H1 (cell line): ENCODE results near the gene OLIG2. TPM values are rescaled to one million over a fixed set of nuclear protein-coding genes. Genes with fewer than 3 reads are reported as not detected.

Source experiments
- CTCF ChIA-PET: fragments of 300-600 bp; sonication (Branson Sonifier 250); formaldehyde crosslinking; loops from one replicate; lab custom pipeline; 2021; ENCODE audit not compliant: partially characterized antibody; lab: Charles Lee
- POLR2A ChIA-PET: fragments of 300-600 bp; sonication (Branson Sonifier 250); formaldehyde crosslinking; loops from one replicate; lab custom pipeline; 2021; ENCODE audit warnings: inconsistent platforms; ENCODE audit not compliant: partially characterized antibody; lab: Charles Lee
- DNase-seq, 2 experiments: peaks; one replicate each; pipeline versions ENCODE4 v3.0.0 to v3.0.0-alpha.2; 2010 to 2022; ENCODE audit warnings: low spot score in 2 of 2, low read depth in 1 of 2, mixed read lengths in 1 of 2
- FAIRE-seq: peaks from 2 replicates; lab custom pipeline; 2011; peaks lifted over from hg19 to GRCh38; lab: Jason Lieb, UNC
- H2AFZ ChIP-seq: 2 replicates; pipeline ENCODE4 v1.8.1; 2012; ENCODE audit warnings: low read length, inconsistent platforms
- H2AK5ac ChIP-seq: 2 replicates; pipeline ENCODE4 v1.6.1; 2013; ENCODE audit warnings: low read depth, low read length
- H2BK120ac ChIP-seq: replicated peaks from 2 replicates; pipeline ENCODE3; 2013; ENCODE audit warnings: low read depth, low read length, inconsistent platforms
- H2BK12ac ChIP-seq: 2 replicates; pipeline ENCODE4 v1.6.1; 2013; ENCODE audit warnings: low read depth, low read length
- H2BK15ac ChIP-seq: 2 replicates; pipeline ENCODE4 v1.6.1; 2013; ENCODE audit warnings: low read length
- H2BK20ac ChIP-seq: 2 replicates; pipeline ENCODE4 v1.6.1; 2013; ENCODE audit warnings: low read length
- H2BK5ac ChIP-seq: 2 replicates; pipeline ENCODE4 v1.6.1; 2013; ENCODE audit warnings: low read depth, low read length
- H3K14ac ChIP-seq: 2 replicates; pipeline ENCODE4 v1.6.1; 2013; ENCODE audit warnings: inconsistent platforms; ENCODE audit not compliant: insufficient read length
- H3K18ac ChIP-seq: 2 replicates; pipeline ENCODE4 v1.6.1; 2013; ENCODE audit warnings: low read length; ENCODE audit errors: extremely low read depth
- H3K23ac ChIP-seq: 2 replicates; pipeline ENCODE4 v1.6.1; 2013; ENCODE audit warnings: inconsistent platforms; ENCODE audit not compliant: insufficient read length
- H3K23me2 ChIP-seq: 2 replicates; pipeline ENCODE4 v1.6.1; 2013; ENCODE audit warnings: low read depth, low read length
- H3K27ac ChIP-seq: 2 replicates; pipeline ENCODE4 v1.6.1; 2011; ENCODE audit warnings: low read depth, low read length, inconsistent platforms
- H3K27me3 ChIP-seq, 4 experiments: replicated peaks in 1 of 4; 1 replicate in 1 of 4; 2 replicates in 3 of 4; pipeline versions ENCODE4 v1.6.1 to v1.8.1; 2011 to 2013; ENCODE audit warnings: low read length in 3 of 4, mild to moderate bottlenecking in 3 of 4, inconsistent platforms in 2 of 4, mixed read lengths in 2 of 4, moderate library complexity in 1 of 4; ENCODE audit not compliant: control insufficient read depth in 3 of 4, insufficient read depth in 3 of 4; ENCODE audit errors: extremely low read depth in 1 of 4
- H3K36me3 ChIP-seq, 4 experiments: 2 replicates each; pipeline versions ENCODE4 v1.6.1 to v1.8.1; 2011 to 2013; ENCODE audit warnings: mild to moderate bottlenecking in 4 of 4, low read length in 3 of 4, moderate library complexity in 2 of 4, control low read depth in 1 of 4, inconsistent platforms in 1 of 4; ENCODE audit not compliant: insufficient read depth in 4 of 4, control insufficient read depth in 2 of 4
- H3K4ac ChIP-seq: replicated peaks from 2 replicates; pipeline ENCODE3; 2013; ENCODE audit warnings: low read length, low read depth, mixed read lengths, inconsistent platforms; ENCODE audit not compliant: insufficient read length
- H3K4me1 ChIP-seq, 4 experiments: replicated peaks in 1 of 4; 1 replicate in 1 of 4; 2 replicates in 3 of 4; pipeline versions ENCODE4 v1.6.1 to v1.8.1; 2011 to 2013; ENCODE audit warnings: low read length in 3 of 4, inconsistent platforms in 2 of 4, mixed read lengths in 1 of 4; ENCODE audit not compliant: insufficient read depth in 4 of 4, control insufficient read depth in 3 of 4
- H3K4me2 ChIP-seq, 2 experiments: 2 replicates each; pipeline versions ENCODE4 v1.6.1 to v1.8.1; 2011 to 2013; ENCODE audit warnings: low read depth in 2 of 2, low read length in 2 of 2, control low read depth in 1 of 2, inconsistent platforms in 1 of 2, mild to moderate bottlenecking in 1 of 2; ENCODE audit not compliant: insufficient read depth in 1 of 2
- H3K4me3 ChIP-seq, 4 experiments: fragments of 200-600, 300-600 bp in 1 of 4; sonication (generic), shearing (Covaris generic), sonication (Bioruptor Twin) in 1 of 4; 2 replicates each; pipeline versions ENCODE4 v1.5.1 to v1.8.1; 2011 to 2016; ENCODE audit warnings: low read length in 4 of 4, low read depth in 3 of 4, control low read depth in 2 of 4, inconsistent platforms in 2 of 4, mild to moderate bottlenecking in 2 of 4, mixed read lengths in 1 of 4, moderate library complexity in 1 of 4; ENCODE audit not compliant: insufficient read depth in 2 of 4; ENCODE audit errors: extremely low read depth in 1 of 4
- H3K56ac ChIP-seq: replicated peaks from 2 replicates; pipeline ENCODE3; 2013; ENCODE audit warnings: low read depth, mild to moderate bottlenecking, mixed read lengths, low read length, inconsistent platforms; ENCODE audit not compliant: insufficient read length
- H3K79me1 ChIP-seq: 2 replicates; pipeline ENCODE4 v1.6.1; 2013; ENCODE audit warnings: low read depth, low read length, control low read depth
- H3K79me2 ChIP-seq, 2 experiments: 2 replicates each; pipeline versions ENCODE4 v1.6.1 to v1.8.1; 2012 to 2013; ENCODE audit warnings: low read length in 2 of 2, mild to moderate bottlenecking in 2 of 2, inconsistent platforms in 1 of 2; ENCODE audit not compliant: insufficient read depth in 2 of 2, control insufficient read depth in 1 of 2
- H3K9ac ChIP-seq, 4 experiments: replicated peaks in 1 of 4; 1 replicate in 1 of 4; 2 replicates in 3 of 4; pipeline versions ENCODE4 v1.6.1 to v1.8.1; 2011 to 2013; ENCODE audit warnings: low read depth in 3 of 4, low read length in 3 of 4, control low read depth in 2 of 4, mild to moderate bottlenecking in 2 of 4, moderate library complexity in 2 of 4, inconsistent platforms in 1 of 4; ENCODE audit errors: extremely low read depth in 1 of 4
- H3K9me3 ChIP-seq, 2 experiments: 2 replicates each; pipeline versions ENCODE4 v1.6.1 to v1.8.1; 2012 to 2013; ENCODE audit warnings: mild to moderate bottlenecking in 2 of 2, moderate library complexity in 2 of 2, control low read depth in 1 of 2, inconsistent platforms in 1 of 2, low read depth in 1 of 2, low read length in 1 of 2, mixed read lengths in 1 of 2; ENCODE audit not compliant: insufficient read depth in 2 of 2
- H4K20me1 ChIP-seq, 2 experiments: replicated peaks in 1 of 2; 2 replicates each; pipeline versions ENCODE3 to v1.8.1; 2011 to 2013; ENCODE audit warnings: inconsistent platforms in 2 of 2, low read length in 2 of 2, mild to moderate bottlenecking in 1 of 2; ENCODE audit not compliant: insufficient read depth in 2 of 2, control insufficient read depth in 1 of 2
- H4K5ac ChIP-seq: 2 replicates; pipeline ENCODE4 v1.6.1; 2013; ENCODE audit warnings: low read length, low read depth, mixed read lengths, inconsistent platforms; ENCODE audit not compliant: insufficient read length
- H4K8ac ChIP-seq: 2 replicates; pipeline ENCODE4 v1.8.0; 2013; ENCODE audit warnings: mild to moderate bottlenecking, moderate library complexity, low read length, inconsistent platforms; ENCODE audit not compliant: insufficient read depth; ENCODE audit errors: extremely low read depth
- H4K91ac ChIP-seq: replicated peaks from 2 replicates; pipeline ENCODE3; 2013; ENCODE audit warnings: low read length, mixed read lengths, inconsistent platforms; ENCODE audit not compliant: insufficient read length
- ATF3 ChIP-seq: IDR thresholded peaks from 2 replicates; pipeline ENCODE4 v1.6.1; 2011; ENCODE audit warnings: low read depth, mild to moderate bottlenecking, low read length; ENCODE audit not compliant: insufficient read depth
- BCL11A ChIP-seq, 2 experiments: IDR thresholded peaks; one replicate each; pipeline ENCODE4 v1.6.1; 2011; ENCODE audit warnings: low read depth in 2 of 2, low read length in 2 of 2, mild to moderate bottlenecking in 2 of 2
- HDAC2 ChIP-seq, 2 experiments: fragments of 300-600 bp in 1 of 2; sonication (generic) in 1 of 2; IDR thresholded peaks; 2 replicates each; pipeline ENCODE4 v1.6.1; 2011 to 2012; ENCODE audit warnings: low read depth in 2 of 2, low read length in 2 of 2, mild to moderate bottlenecking in 2 of 2, moderate library complexity in 2 of 2, borderline replicate concordance in 1 of 2, inconsistent platforms in 1 of 2
- KDM4A ChIP-seq: IDR thresholded peaks from one replicate; pipeline ENCODE4 v1.7.1; 2012; ENCODE audit warnings: low read depth, mild to moderate bottlenecking, moderate library complexity, low read length, inconsistent platforms; ENCODE audit not compliant: severe bottlenecking
- NANOG ChIP-seq: IDR thresholded peaks from 2 replicates; pipeline ENCODE4 v1.6.1; 2011; ENCODE audit warnings: low read length, low read depth, mild to moderate bottlenecking, inconsistent platforms; ENCODE audit not compliant: insufficient read depth, poor library complexity, severe bottlenecking
- WGBS, 2 experiments: shearing (Covaris generic) in 1 of 2; methylation state at CpG; one replicate each; pipeline versions ENCODE4 v1.1.6 to v1.1.7; 2013 to 2015; ENCODE audit warnings: low lambda C conversion rate in 2 of 2, mixed read lengths in 2 of 2, inconsistent platforms in 1 of 2, low coverage in 1 of 2, missing lambda C conversion rate in 1 of 2; ENCODE audit not compliant: insufficient replicate concordance in 2 of 2, insufficient coverage in 1 of 2, insufficient read length in 1 of 2; ENCODE audit errors: extremely low coverage in 1 of 2, missing lambda C conversion rate in 1 of 2; 5-methylcytosine and 5-hydroxymethylcytosine counted together
- long read RNA-seq, 2 experiments: library from RNA in 1 of 2; library from capped mRNA in 1 of 2; stranded (forward); transcript quantifications; one replicate each; pipeline ENCODE4 v2.0.0, GENCODE V29; 2021; ENCODE audit warnings: inconsistent platforms in 1 of 2
- polyA minus RNA-seq, 3 experiments: library from RNA; depleted of rRNA, polyadenylated mRNA; stranded (reverse); fragments of >200 nt; gene quantifications; 1 replicate in 2 of 3; 2 replicates in 1 of 3; pipeline ENCODE4 v1.2.3, GENCODE V29; 2011
- polyA plus RNA-seq, 7 experiments: library from polyadenylated mRNA; depleted of rRNA in 3 of 7; stranded (reverse) in 5 of 7; unstranded in 2 of 7; fragments of >200 nt in 5 of 7; fragments of 200-250 nt in 2 of 7; gene quantifications; 1 replicate in 5 of 7; 2 replicates in 1 of 7; 4 replicates in 1 of 7; pipeline versions ENCODE4 v1.2.1 to v1.2.3, GENCODE V29; 2011 to 2013; ENCODE audit warnings: missing spikeins in 2 of 7, mixed read lengths in 2 of 7
- total RNA-seq: library from RNA; stranded (reverse); fragmentation: NEBNext Ultra II Directional; extraction: Animal tissue kit (Norgen Biotek cat#: 25700); gene quantifications from 2 replicates; pipeline ENCODE4 v1.2.1, GENCODE V29; 2021

OLIG2 gene
- total RNA-seq (0.11 TPM in 1 of 2 replicates, not detected in the other), polyA plus RNA-seq (2011; rRNA removed) (0.79 and 0.93 TPM in 2 replicates), polyA minus RNA-seq (2011; rRNA and poly(A)+ RNA removed) (0.20 and 0.35 TPM in 2 replicates)
- 0.81 TPM for polyA plus RNA-seq (2011; cell fraction: cytosol; rRNA removed)
- 0.68 TPM for polyA plus RNA-seq (2011; cell fraction: nucleus; rRNA removed)
- 0.57 to 1.3 TPM (median 0.75 TPM) in 4 replicates for polyA plus RNA-seq (2012, experiment 1 of 2)
- polyA plus RNA-seq (2012, experiment 2 of 2), result 0.79 TPM
- 1.0 TPM for polyA plus RNA-seq (2013, experiment 1 of 2)
- polyA plus RNA-seq (2013, experiment 2 of 2), result 0.99 TPM
- polyA minus RNA-seq (2011; cell fraction: cytosol; rRNA and poly(A)+ RNA removed), result 1.8 TPM
- 1.2 TPM for polyA minus RNA-seq (2011; cell fraction: nucleus; rRNA and poly(A)+ RNA removed)
- long read RNA-seq, experiment 1, result 0 reads
- long read RNA-seq, experiment 2, result 0 reads

GRCh38 chr21:33025489-33026442 lies at the start of gene OLIG2:
Gene OLIG2 (plus strand): TSS chr21:33025935. CDS start chr21:33026863, 928 bp downstream.
- H3K27ac ChIP-seq, result no peak within 1 kb of the TSS
- H2AK5ac ChIP-seq, result no peak within 1 kb of the TSS
- FAIRE-seq, result no peak
- H2BK5ac ChIP-seq, result no peak within 1 kb of the TSS
- H4K8ac ChIP-seq, result no peak within 1 kb of the TSS; the same call in 1 of the 2 replicates
- DNase-seq, result peak; percentile 72 to 93
- H4K5ac ChIP-seq, result peak within 1 kb of the TSS; percentile 31
- H2BK20ac ChIP-seq, result no peak within 1 kb of the TSS
- H3K9me3 ChIP-seq, result no peaks in the 10 kb centered on the region
- H3K14ac ChIP-seq, result no peak within 1 kb of the TSS
- POLR2A ChIA-PET, result interaction anchor here (0.7 to 1.2 kb wide), 4 partner anchors 8 to 213 kb away, joined by 3 to 5 read pairs (median 4); no protein-coding TSS in a partner anchor
- H3K4ac ChIP-seq, result no peak within 1 kb of the TSS
- H2BK120ac ChIP-seq, result no peak within 1 kb of the TSS
- H2BK12ac ChIP-seq, result peak within 1 kb of the TSS; percentile 84
- no peaks in the 10 kb centered on the region for H3K79me2 ChIP-seq
- H3K27me3 ChIP-seq, result peaks cover 90 to 99% (median 98%) of the 10 kb centered on the region in 4 experiments
- peaks cover 14 to 18% of the 10 kb centered on the region in 2 experiments for H4K20me1 ChIP-seq
- no peak within 1 kb of the TSS for H3K56ac ChIP-seq
- H3K36me3 ChIP-seq, result peaks cover 0 to 5% (median 0%) of the 10 kb centered on the region in 4 experiments; a peak in 1 of 8 replicates
- H2BK15ac ChIP-seq, result 0 out of 2 replicates have a peak within 1 kb of the TSS, but pooled peaks have one; percentile 81
- no peak within 1 kb of the TSS for H4K91ac ChIP-seq
- H3K23ac ChIP-seq, result no peak within 1 kb of the TSS
- no peak within 1 kb of the TSS; a peak in 2 of 7 replicates for H3K9ac ChIP-seq
- H3K4me2 ChIP-seq, result peak within 1 kb of the TSS; percentile 85 to 95
- no peaks in the 10 kb centered on the region for H3K79me1 ChIP-seq
- peaks cover 13% of the 10 kb centered on the region for H3K23me2 ChIP-seq
- peak within 1 kb of the TSS; percentile 83; the same call in 1 of the 2 replicates for H2AFZ ChIP-seq
- peak within 1 kb of the TSS; percentile 54 to 70 (median 56) for H3K4me3 ChIP-seq
- peaks cover 6 to 35% (median 24%) of the 10 kb centered on the region in 4 experiments for H3K4me1 ChIP-seq
- CTCF ChIA-PET, result interaction anchor here (0.7 to 6.0 kb wide), 18 partner anchors 9 to 163 kb away, joined by 3 to 44 read pairs (median 4); no protein-coding TSS in a partner anchor
- H3K18ac ChIP-seq, result peak within 1 kb of the TSS; percentile 48
- WGBS, 2 experiments, result 1% methylated on average over 47 of the region's 59 CpGs; no CpG with 5 or more reads in 1 of the 2 experiments
- no peak for TF ChIP-seq BCL11A (IDR thresholded peaks at IDR 0.05; ENCODE audit: low read depth in 2 of 2, low read length in 2 of 2)
- peak; percentile 38 for TF ChIP-seq KDM4A
- TF ChIP-seq NANOG, result no peak
- no peak for TF ChIP-seq ATF3
- TF ChIP-seq HDAC2 (IDR thresholded peaks at IDR 0.05; ENCODE audit: borderline replicate concordance in 1 of 2, low read depth in 2 of 2, low read length in 2 of 2), result no peak
